Measurements from ENCODE around the gene NUDT12. TPM values are rescaled to one million over a fixed set of nuclear protein-coding genes. Genes with fewer than 3 reads are reported as not detected.

NUDT12 gene
- total RNA-seq, 1 donor from 2014 or later, result 10.4 TPM

GRCh38 chr5:103560826-103561225 is 1.8 kb downstream of the NUDT12 start:
- intact Hi-C loops (cut with DNase I), result loop anchor here (10.0 kb wide), 1 partner anchor 306 kb away; the partner anchor contains the start of gene MACIR
- DNase-seq (ENCODE audit: missing footprints) (no peak), ATAC-seq (no peak)

GRCh38 chr5:103546858-103547257 is 15.7 kb downstream of the NUDT12 start:
- no peak for ATAC-seq
- intact Hi-C loops (cut with DNase I), result no loop called here
- no peak for DNase-seq (ENCODE audit: missing footprints)

GRCh38 chr5:103542441-103542840 is 20.1 kb downstream of the NUDT12 start:
- intact Hi-C loops (cut with DNase I), result no loop called here
- no peak for ATAC-seq
- DNase-seq (ENCODE audit: missing footprints), result no peak

GRCh38 chr5:103541569-103541968 is 21.0 kb downstream of the NUDT12 start:
- intact Hi-C loops (cut with DNase I), result no loop called here
- ATAC-seq (no peak), DNase-seq (ENCODE audit: missing footprints) (no peak)

GRCh38 chr5:103541114-103541513 is 21.5 kb downstream of the NUDT12 start:
- intact Hi-C loops (cut with DNase I), result no loop called here
- no peak for DNase-seq (ENCODE audit: missing footprints)
- ATAC-seq, result no peak

GRCh38 chr5:103539376-103540330 is 22.9 kb downstream of the NUDT12 start:
- no peak for DNase-seq (ENCODE audit: missing footprints)
- ATAC-seq, result no peak
- intact Hi-C loops (cut with DNase I), result no loop called here

GRCh38 chr5:103532086-103532734 is 30.4 kb downstream of the NUDT12 start:
- intact Hi-C loops (cut with DNase I), result no loop called here
- ATAC-seq (no peak), DNase-seq (ENCODE audit: missing footprints) (no peak)

GRCh38 chr5:103526164-103526915 is 36.2 kb downstream of the NUDT12 start:
- peak; percentile 75 for ATAC-seq
- intact Hi-C loops (cut with DNase I), result no loop called here
- no peak for DNase-seq (ENCODE audit: missing footprints)

GRCh38 chr5:103525361-103525760 is 37.2 kb downstream of the NUDT12 start:
- intact Hi-C loops (cut with DNase I), result no loop called here
- ATAC-seq, result peak; percentile 33
- DNase-seq (ENCODE audit: missing footprints), result no peak

GRCh38 chr5:103523319-103523718 is 39.3 kb downstream of the NUDT12 start:
- intact Hi-C loops (cut with DNase I), result no loop called here
- ATAC-seq, result no peak
- DNase-seq (ENCODE audit: missing footprints), result no peak

GRCh38 chr5:103522586-103522985 is 40.0 kb downstream of the NUDT12 start:
- DNase-seq (ENCODE audit: missing footprints) (no peak), ATAC-seq (no peak)
- intact Hi-C loops (cut with DNase I), result no loop called here

- no peak for ATAC-seq
- intact Hi-C loops (cut with DNase I), result no loop called here
These were observed 43.0 kb downstream of the NUDT12 start for GRCh38 chr5:103519550-103519949.

GRCh38 chr5:103514371-103514770 is 48.2 kb downstream of the NUDT12 start:
- ATAC-seq (no peak), DNase-seq (ENCODE audit: missing footprints) (no peak)
- intact Hi-C loops (cut with DNase I), result no loop called here

More at GRCh38 chr5:103519550-103519949, 43.0 kb downstream of the NUDT12 start:
- DNase-seq (ENCODE audit: missing footprints), result no peak

GRCh38 chr5:103513701-103514100 is 48.9 kb downstream of the NUDT12 start:
- ATAC-seq (no peak), DNase-seq (ENCODE audit: missing footprints) (no peak)
- intact Hi-C loops (cut with DNase I), result no loop called here

GRCh38 chr5:103512500-103512899 is 50.1 kb downstream of the NUDT12 start:
- no peak for ATAC-seq
- intact Hi-C loops (cut with DNase I), result no loop called here
- DNase-seq (ENCODE audit: missing footprints), result no peak

- no peak for ATAC-seq
- intact Hi-C loops (cut with DNase I), result no loop called here
These were observed 51.1 kb downstream of the NUDT12 start for GRCh38 chr5:103511554-103511885.

GRCh38 chr5:103510851-103511553 is 51.6 kb downstream of the NUDT12 start:
- ATAC-seq (no peak), DNase-seq (ENCODE audit: missing footprints) (no peak)
- intact Hi-C loops (cut with DNase I), result no loop called here

More at GRCh38 chr5:103511554-103511885, 51.1 kb downstream of the NUDT12 start:
- DNase-seq (ENCODE audit: missing footprints), result no peak

GRCh38 chr5:103505581-103506305 is 56.8 kb downstream of the NUDT12 start:
- ATAC-seq (peak; percentile 23), DNase-seq (ENCODE audit: missing footprints) (no peak)
- intact Hi-C loops (cut with DNase I), result no loop called here

Data from Right ventricle myocardium inferior (tissue), 1 donor.